Activated B cell treated with CpG ODN at 0.5 μM for 24 hours (primary cell): Measurements from ENCODE around the gene RDH11. TPM values are rescaled to one million over a fixed set of nuclear protein-coding genes. Genes with fewer than 3 reads are reported as not detected.

Source experiments
- ATAC-seq: fragments of 200-7000 bp; cut with Tn5 transposase; one replicate; pipeline ENCODE4 v1.10.0; 2021; ENCODE audit warnings: low read depth, mild to moderate bottlenecking, moderate library complexity
- CTCF ChIA-PET: fragments of 350-600 bp; sonication (Branson Sonifier 250); formaldehyde crosslinking; loops from one replicate; lab custom pipeline; 2021; ENCODE audit warnings: antibody characterized with exemption; lab: Charles Lee
- POLR2A ChIA-PET: fragments of 350-600 bp; sonication (Branson Sonifier 250); formaldehyde crosslinking; loops from one replicate; lab custom pipeline; 2021; ENCODE audit warnings: antibody characterized with exemption; lab: Charles Lee
- DNase-seq: peaks from one replicate; pipeline ENCODE4 v3.0.0; 2022
- H3K27ac Mint-ChIP-seq: one replicate; pipeline ENCODE4 v1.8.0; 2020; ENCODE audit warnings: mixed read lengths
- H3K27me3 Mint-ChIP-seq: one replicate; pipeline ENCODE4 v1.8.0; 2021; ENCODE audit warnings: mixed read lengths
- H3K36me3 Mint-ChIP-seq: one replicate; pipeline ENCODE4 v1.8.0; 2021; ENCODE audit warnings: low read depth, mixed read lengths
- H3K4me1 Mint-ChIP-seq: one replicate; pipeline ENCODE4 v1.8.0; 2021; ENCODE audit warnings: mixed read lengths
- H3K4me3 Mint-ChIP-seq: one replicate; pipeline ENCODE4 v1.8.0; 2020; ENCODE audit warnings: mild to moderate bottlenecking, mixed read lengths
- H3K9me3 Mint-ChIP-seq: one replicate; pipeline ENCODE4 v1.8.0; 2020; ENCODE audit warnings: mixed read lengths
- intact Hi-C: fragments of 100-400 bp; cut with micrococcal nuclease; formaldehyde crosslinking; loops from one replicate; pipeline ENCODE4 v1.15.1; 2024
- total RNA-seq: library from RNA; stranded (reverse); gene quantifications from 2 replicates; pipeline ENCODE4 v1.2.3, GENCODE V29; 2022
- TF ChIP-seq, protein P1 (sequence below): fragments of 200-600 bp; IDR thresholded peaks from one replicate; pipeline ENCODE4 v1.8.0; 2022; ENCODE audit warnings: antibody characterized with exemption, mild to moderate bottlenecking

RDH11 gene
- total RNA-seq, 1 donor from 2014 or later = 34.7 TPM

DNA sequence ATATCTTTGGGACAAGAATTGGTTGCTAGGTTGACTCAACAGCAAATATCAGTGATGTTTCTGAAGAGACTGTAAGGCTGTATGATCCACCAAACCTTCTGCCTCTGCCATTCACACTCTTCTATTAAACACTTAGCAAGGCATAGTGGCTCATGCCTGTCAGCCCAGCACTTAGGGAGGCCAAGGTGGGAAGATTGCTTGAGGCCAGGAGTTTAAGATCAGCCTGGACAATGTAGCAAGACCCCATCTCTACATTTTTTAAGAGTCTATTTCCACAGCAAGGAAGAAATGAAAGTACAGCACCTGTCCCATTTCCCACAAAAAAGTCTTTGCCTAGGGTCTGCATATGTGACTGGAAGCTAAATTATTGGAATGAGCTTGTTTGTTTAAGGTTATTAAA, 68.0 kb downstream of the RDH11 start:
- intact Hi-C loops = no loop called here
- H3K4me3 Mint-ChIP-seq = no peak overlapping the region
- TF ChIP-seq, protein P1, sequence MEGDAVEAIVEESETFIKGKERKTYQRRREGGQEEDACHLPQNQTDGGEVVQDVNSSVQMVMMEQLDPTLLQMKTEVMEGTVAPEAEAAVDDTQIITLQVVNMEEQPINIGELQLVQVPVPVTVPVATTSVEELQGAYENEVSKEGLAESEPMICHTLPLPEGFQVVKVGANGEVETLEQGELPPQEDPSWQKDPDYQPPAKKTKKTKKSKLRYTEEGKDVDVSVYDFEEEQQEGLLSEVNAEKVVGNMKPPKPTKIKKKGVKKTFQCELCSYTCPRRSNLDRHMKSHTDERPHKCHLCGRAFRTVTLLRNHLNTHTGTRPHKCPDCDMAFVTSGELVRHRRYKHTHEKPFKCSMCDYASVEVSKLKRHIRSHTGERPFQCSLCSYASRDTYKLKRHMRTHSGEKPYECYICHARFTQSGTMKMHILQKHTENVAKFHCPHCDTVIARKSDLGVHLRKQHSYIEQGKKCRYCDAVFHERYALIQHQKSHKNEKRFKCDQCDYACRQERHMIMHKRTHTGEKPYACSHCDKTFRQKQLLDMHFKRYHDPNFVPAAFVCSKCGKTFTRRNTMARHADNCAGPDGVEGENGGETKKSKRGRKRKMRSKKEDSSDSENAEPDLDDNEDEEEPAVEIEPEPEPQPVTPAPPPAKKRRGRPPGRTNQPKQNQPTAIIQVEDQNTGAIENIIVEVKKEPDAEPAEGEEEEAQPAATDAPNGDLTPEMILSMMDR = no peak
- CTCF ChIA-PET = no interaction called here
- H3K9me3 Mint-ChIP-seq = no peaks in the 10 kb centered on the region
- no peak for DNase-seq
- POLR2A ChIA-PET = no interaction called here
- ATAC-seq = no peak
- no peaks in the 10 kb centered on the region for H3K4me1 Mint-ChIP-seq
- no peak overlapping the region for H3K27ac Mint-ChIP-seq
- H3K36me3 Mint-ChIP-seq = peaks cover 2% of the 10 kb centered on the region
- H3K27me3 Mint-ChIP-seq = no peaks in the 10 kb centered on the region

Other genes starting within 250 kb of the RDH11 start
- 3.3 and 3.7 TPM in 2 replicates for gene TMEM229B, start 207.0 kb downstream of the RDH11 start, total RNA-seq
- 0.20 and 0.61 TPM in 2 replicates for gene PLEKHH1, start 162.5 kb downstream of the RDH11 start, total RNA-seq
- 21.9 and 26.4 TPM in 2 replicates for gene PIGH, start 95.5 kb downstream of the RDH11 start, total RNA-seq
- 0.40 and 0.46 TPM in 2 replicates for gene ARG2, start 75.8 kb downstream of the RDH11 start, total RNA-seq
- gene VTI1B, start 21.1 kb downstream of the RDH11 start, total RNA-seq = 76.3 and 78.9 TPM in 2 replicates
- not detected in 2 replicates for gene RDH12, start 6.1 kb upstream of the RDH11 start, total RNA-seq
- gene ZFYVE26, start 120.8 kb upstream of the RDH11 start, total RNA-seq = 40.7 and 41.1 TPM in 2 replicates
- gene RAD51B, start 124.0 kb upstream of the RDH11 start, total RNA-seq = 40.0 and 53.9 TPM in 2 replicates